Glomerular endothelial cell (primary cell): ENCODE measurements around the gene MDH2. TPM values are rescaled to one million over a fixed set of nuclear protein-coding genes. Genes with fewer than 3 reads are reported as not detected.
"Not testable (repeated sequence)": the region's sequence is repeated elsewhere in the genome, so short reads cannot be mapped to it uniquely, and the experiment has no call there.

Experiments
- DNase-seq: peaks from one replicate; pipeline ENCODE4 v3.0.0-alpha.2; 2011; ENCODE audit warnings: low read depth, low spot score; ENCODE audit errors: extremely low read depth
- total RNA-seq: library from RNA; depleted of rRNA; stranded (reverse); fragments of >200 nt; gene quantifications from 2 replicates; pipeline ENCODE4 v1.2.3, GENCODE V29; 2015

MDH2 gene
- total RNA-seq, 1 donor from 2014 or later, result 110 TPM

GRCh38 chr7:76106893-76107292 is 59.0 kb downstream of the MDH2 start:
- DNase-seq, result no peak

GRCh38 chr7:76108540-76109233 is 60.8 kb downstream of the MDH2 start:
- no peak for DNase-seq

- not testable (repeated sequence) for DNase-seq
Measured at GRCh38 chr7:76113042-76113630, 65.2 kb downstream of the MDH2 start.

GRCh38 chr7:76114742-76115141 is 66.8 kb downstream of the MDH2 start:
- not testable (repeated sequence) for DNase-seq

Other genes starting within 250 kb of the MDH2 start
- gene CCL24, start 234.3 kb upstream of the MDH2 start, total RNA-seq, result not detected in 2 replicates
- 44.3 and 49.5 TPM in 2 replicates for gene RHBDD2, start 169.1 kb upstream of the MDH2 start, total RNA-seq
- 62.3 and 73.0 TPM in 2 replicates for gene POR, start 133.0 kb upstream of the MDH2 start, total RNA-seq
- 15.7 and 18.6 TPM in 2 replicates for gene TMEM120A, start 53.5 kb upstream of the MDH2 start, total RNA-seq
- 46.3 and 47.3 TPM in 2 replicates for gene STYXL1, start 106 bp upstream of the MDH2 start, total RNA-seq
- 0.10 and 0.23 TPM in 2 replicates for gene SRRM3, start 153.8 kb downstream of the MDH2 start, total RNA-seq